Non-pigmented ciliary epithelial cell (primary cell): ENCODE results near the gene CNGB1.
A peak's percentile ranks its signal among the peaks of the same experiment; 100 is the strongest.
"Not testable (repeated sequence)": the region's sequence is repeated elsewhere in the genome, so short reads cannot be mapped to it uniquely, and the experiment has no call there.

Experiments
- DNase-seq: peaks from one replicate; pipeline ENCODE4 v3.0.0-alpha.2; 2010; ENCODE audit warnings: low read depth

Gene CNGB1

GRCh38 chr16:57886427-57886826 lies 84.5 kb downstream of the CNGB1 start:
- DNase-seq, result no peak

- DNase-seq, result no peak
Measured at GRCh38 chr16:57884655-57885133, 86.2 kb downstream of the CNGB1 start.

DNA sequence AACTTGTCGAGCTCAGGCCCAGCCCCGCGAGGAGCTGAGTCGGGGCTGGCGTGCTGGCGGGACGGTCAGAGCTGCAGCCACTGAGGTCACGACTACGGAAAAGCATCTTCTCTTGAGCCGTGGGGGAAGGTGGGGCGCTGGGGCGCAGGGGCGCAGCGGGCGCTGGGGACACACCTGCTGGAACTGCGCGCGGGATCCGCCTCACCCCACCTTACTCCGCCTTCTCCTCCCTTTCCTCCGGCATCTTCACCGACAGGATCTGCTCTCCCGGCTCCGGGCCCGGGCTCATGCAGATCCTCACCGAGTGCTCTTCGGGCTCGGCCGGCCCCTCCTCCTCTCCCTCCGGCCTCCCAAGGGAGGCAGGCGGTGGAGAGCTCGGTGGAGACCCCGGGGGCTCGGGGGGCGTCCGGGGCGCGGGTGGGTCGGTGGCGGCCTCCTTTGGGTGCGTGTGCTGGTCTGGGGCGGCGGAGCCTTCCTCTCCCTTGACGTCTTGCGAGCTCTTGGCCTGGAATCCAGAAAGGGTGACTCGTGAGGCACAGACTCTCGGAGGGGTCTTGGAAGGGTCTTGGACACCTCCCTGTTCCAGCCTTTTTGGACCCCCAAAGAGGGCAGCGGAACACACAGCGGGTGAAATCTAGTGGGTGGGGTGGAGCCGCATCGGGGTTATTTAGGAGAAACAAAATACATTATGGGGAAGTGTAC lies 86.8 kb downstream of the CNGB1 start:
- DNase-seq, result no peak

GRCh38 chr16:57883480-57883879 lies 87.4 kb downstream of the CNGB1 start:
- DNase-seq, result no peak

GRCh38 chr16:57882792-57883191 lies 88.1 kb downstream of the CNGB1 start:
- no peak for DNase-seq

DNA sequence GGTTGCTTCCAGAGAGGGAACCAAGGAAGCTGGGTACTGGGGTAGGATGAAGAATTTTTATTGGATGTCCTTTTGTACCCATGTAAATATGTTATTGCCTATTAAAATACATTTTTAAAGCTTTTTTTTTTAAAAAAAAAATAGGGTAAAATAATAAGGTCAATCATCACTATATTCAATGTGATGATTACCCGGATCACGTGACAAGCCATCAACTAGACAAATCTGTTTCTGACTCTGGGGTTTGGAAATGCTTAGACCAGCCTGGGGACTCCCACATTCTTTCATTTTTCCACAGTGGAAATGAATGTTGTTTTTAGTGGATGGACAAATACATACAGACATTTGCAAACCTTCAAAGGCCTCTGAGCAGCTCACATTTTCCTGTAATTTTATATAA lies 88.7 kb downstream of the CNGB1 start:
- DNase-seq, result no peak

- DNase-seq, result no peak
Measured at GRCh38 chr16:57878586-57878985, 92.3 kb downstream of the CNGB1 start.

- no peak for DNase-seq
Measured at GRCh38 chr16:57876210-57876609, 94.7 kb downstream of the CNGB1 start.

DNA sequence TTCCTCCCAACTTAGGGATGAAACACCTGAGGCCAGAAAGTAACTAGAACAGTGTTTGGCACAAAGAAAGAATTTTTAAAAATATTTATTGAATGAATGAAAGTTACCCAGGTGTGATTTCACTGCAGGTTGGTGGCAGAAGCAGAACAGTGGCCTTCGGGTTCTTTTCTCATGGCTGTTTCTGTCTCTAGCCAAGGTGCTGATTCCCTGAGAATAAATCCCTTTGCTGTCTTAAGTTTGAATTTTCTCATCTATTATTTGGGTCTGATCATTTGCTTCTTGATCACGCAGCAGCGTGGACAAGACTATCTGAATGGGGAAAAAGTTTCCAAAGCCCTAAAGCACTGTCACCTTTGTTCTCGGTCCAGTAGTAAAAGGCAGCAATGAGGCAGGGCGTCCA lies 95.6 kb downstream of the CNGB1 start:
- no peak for DNase-seq

DNA sequence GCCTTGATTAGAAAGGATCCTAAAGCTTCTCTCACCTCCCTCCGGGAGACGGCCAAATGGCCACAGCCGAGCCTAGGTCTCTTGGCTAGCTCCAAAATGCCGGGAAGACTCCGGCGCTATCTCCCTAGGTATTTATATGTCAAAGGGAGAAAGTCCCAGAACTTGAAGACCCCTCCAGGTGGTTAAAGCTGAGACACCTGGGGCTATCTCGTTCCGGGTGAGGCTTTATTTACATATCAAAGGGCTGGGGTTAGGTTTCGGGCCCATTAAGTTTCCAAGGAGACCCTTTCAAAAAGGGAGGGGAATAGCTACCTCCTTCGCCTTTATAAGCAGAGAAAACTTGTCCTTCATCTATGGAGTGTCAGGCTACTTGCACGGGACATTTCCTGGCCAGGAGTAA lies 97.7 kb downstream of the CNGB1 start:
- DNase-seq, result no peak

- not testable (repeated sequence) for DNase-seq
Measured at GRCh38 chr16:57872764-57873163, 98.2 kb downstream of the CNGB1 start.

GRCh38 chr16:57871456-57871855 lies 99.5 kb downstream of the CNGB1 start:
- DNase-seq, result peak; percentile 49

GRCh38 chr16:57870753-57871454 lies 100.0 kb downstream of the CNGB1 start:
- DNase-seq, result no peak

GRCh38 chr16:57868913-57869520 lies 101.9 kb downstream of the CNGB1 start:
- no peak for DNase-seq

DNA sequence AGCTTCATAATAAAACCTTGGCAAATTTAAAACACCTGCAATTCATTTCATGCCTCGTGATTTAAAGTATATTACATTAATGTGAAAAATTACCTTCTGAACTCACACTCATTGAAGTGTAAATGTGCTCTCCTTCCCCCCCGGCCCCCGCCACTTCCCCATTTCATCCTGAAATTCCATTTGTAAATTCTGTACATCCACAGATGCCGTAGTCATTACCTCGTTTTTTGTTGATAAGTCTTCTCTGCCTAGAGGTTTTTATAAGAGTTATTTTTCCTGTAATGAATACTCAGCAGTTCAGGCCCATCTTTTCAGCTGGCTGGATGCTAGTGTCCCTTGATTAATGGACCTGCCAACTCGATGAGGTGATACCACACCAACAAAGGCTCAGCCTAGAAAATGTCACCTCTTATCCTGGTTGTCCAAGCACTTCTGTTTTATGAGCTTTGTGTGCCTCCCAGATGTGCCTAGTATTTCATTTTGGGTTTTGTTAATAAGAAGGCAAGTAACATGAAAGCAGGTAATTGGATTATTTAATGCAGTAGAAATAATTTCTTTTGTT lies 103.8 kb downstream of the CNGB1 start:
- DNase-seq, result no peak

DNA sequence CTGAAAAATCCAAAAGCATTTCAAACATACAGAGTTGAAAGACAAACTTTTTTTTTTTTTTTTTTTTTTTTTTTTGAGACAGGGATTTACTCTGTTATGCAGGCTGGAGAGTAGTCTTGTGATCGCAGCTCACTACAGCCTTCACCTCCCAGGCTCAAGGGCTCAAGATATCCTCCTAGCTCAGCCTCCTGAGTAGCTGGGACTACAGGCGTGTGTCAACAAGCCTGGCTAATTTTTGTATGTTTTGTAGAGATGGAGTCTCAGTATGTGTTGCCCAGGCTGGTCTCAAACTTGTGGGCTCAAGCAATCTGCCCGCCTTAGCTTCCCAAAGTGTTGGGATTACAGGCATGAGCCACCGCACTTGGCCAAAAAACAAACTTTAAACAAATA lies 104.4 kb downstream of the CNGB1 start:
- no peak for DNase-seq

- no peak for DNase-seq
Measured at GRCh38 chr16:57865746-57866528, 105.0 kb downstream of the CNGB1 start.

- DNase-seq, result peak; percentile 53
Measured at GRCh38 chr16:57863434-57864160, 107.3 kb downstream of the CNGB1 start.

GRCh38 chr16:57862698-57863433 lies 108.1 kb downstream of the CNGB1 start:
- no peak for DNase-seq

- no peak for DNase-seq
Measured at GRCh38 chr16:57859331-57859730, 111.6 kb downstream of the CNGB1 start.

DNA sequence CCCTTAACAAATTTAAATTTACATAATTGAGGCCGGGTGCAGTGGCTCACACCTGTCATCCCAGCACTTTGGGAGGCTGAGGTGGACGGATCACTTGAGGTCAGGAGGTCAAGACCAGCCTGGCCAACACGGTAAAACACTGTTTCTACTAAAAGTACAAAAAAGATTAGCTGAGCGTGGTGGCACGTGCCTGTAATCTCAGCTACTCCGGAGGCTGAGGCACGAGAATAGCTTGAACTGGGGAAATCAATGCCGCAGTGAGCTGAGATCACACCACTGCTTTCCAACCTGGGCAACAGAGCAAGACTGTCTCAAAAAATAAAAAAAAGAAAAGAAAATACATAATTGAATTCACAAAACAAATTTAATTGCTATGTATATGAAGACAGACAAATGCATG lies 112.3 kb downstream of the CNGB1 start:
- DNase-seq, result no peak
